HG03060 (cell line): ENCODE results near the gene LIF.

Source experiments
- ATAC-seq: cut with Tn5 transposase; IDR thresholded peaks from one replicate; pipeline ENCODE4 v1.9.1; 2021; ENCODE audit warnings: low read depth, moderate number of reproducible peaks; ENCODE audit not compliant: unreplicated experiment

Gene LIF

DNA sequence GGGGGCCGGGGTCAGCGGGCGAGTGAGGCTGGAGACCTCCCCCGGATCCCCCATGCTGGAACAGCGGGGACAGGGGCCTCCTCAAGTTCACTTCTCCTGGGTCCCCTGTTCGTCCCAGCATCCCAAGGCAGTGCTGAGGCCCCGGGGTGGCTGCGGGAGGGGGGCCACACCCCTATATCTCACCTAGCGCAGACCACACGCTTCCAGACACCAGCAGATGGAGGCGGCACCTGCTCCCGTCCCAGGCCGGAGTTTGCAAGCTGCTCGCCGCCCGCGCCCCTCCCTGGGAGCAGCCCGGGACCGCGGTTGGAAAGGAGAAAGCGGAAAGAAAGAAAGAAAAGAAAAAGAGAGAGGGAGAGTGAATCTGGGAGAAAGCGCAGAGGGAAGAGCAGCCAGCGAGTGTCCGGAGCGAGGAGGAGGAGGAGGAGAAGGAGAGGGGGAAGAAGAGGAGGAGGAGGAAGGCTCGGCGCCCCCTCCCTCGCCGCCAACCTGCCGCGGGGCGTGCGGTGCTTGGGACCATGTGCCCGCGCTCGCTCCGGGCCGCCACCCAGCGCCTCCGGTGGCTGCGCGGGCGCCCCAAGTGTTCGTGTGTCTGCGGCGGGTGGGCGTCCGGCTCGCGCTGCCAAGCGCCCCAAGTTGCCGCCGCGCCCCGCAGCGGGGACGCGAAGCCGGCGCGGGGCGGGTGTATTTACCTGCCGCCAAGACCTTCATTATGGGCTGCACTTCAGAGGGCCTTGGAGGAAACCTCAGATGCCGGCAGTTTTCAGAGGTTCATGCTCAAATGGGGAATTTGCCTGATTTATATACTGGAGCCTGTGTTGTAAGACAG, at the start of gene LIF:
Gene LIF, minus strand, starts transcription at position 775 of the 829 bp plus-strand sequence. Its CDS starts 64 bp downstream, at position 711.
- no peak for ATAC-seq

DNA sequence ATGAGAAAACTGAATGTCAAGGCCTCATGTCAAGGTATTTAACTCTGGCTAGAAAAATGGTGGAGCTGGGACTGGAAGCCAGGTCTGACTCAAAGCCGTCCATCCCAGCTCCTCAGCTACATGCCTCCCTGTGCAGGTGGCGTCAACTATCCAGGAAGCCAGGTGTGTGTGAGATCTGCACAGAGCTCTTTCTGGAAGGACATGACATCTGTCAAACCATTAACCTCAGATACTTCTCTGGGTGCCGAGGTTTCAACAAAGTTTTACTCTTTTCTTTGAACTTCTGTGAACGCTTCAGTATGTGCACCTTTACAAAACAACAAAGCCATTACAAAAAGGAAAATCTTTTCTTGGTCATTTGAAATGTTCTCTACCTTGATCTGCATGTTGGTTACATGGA, 49.8 kb upstream of the LIF start:
- no peak for ATAC-seq

DNA sequence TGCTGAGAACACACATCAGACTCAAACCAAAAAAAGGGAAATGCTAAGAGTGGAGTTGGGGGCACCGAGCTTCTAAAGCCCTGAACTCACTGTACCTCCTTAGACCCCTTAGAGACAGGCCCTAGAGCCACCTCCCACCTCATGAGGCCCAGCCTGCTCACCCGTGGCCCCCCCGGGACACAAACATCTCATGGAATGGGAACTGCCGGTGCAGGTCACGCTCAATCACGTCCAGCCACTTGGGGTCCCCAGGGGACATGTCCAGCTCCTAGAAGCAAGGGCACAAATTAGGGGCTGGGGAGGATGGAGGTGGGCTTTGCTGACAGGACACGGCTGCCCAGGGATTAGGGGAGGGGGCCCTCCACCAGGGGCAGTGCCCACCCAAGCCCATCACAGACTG, 49.0 kb upstream of the LIF start:
- no peak for ATAC-seq

DNA sequence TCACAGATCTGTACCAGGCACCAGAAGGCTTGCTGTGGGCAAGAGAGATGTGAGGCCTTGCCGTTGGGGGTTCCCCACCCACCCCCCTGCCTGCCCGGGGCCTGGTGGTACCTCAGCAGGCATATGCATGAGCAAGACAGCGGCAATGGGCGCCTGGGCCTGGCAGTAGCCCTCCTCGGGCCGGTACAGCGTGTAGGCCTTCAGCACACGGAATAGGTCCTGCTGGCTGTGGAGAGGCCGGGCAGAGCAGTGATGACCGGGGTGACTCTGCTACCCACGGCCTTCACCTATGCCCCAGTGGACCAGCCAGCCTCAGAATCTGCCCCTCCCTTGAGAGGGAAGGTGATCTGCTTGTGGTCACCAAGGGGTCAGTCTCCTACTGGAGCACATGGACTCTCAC, 48.3 kb upstream of the LIF start:
- ATAC-seq = no peak

DNA sequence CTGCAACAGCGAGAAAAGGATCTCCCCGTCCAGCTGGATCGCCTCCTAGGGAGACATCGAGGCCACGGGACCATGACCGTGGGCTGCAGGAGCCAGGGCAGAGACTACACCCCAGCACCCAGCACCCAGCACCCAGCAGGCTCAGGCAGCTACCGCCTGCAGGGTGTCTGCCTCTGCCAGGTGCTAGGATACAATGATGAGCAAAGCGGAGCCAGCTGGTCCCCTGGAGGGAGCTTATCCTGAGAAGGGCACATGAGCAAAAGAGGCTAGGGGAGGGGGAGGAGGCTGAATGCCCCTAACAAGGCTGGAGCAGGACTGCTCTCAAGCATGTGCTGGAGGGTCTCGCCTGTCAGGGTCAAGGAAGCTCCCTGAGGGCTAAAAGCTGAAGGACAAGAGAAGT, 47.5 kb upstream of the LIF start:
- no peak for ATAC-seq

DNA sequence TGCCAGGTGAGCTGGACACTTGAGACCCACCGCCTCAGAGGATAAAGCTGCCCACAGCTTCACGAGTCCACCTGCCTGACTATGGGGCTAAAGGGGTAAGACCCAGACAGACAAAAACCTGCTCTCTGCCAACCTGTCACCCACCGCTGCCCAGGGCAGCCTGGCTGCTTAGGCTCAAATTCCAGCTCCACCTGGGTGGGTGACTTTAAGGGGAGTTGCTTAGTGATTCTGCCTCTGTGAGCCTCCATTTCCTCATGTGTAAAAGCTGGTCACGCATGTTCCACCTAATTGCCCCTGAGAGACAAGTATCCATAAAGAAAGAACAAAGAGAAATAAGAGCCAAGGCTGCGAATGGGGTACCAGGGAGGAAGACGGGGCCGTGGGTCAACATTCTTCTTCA, 46.5 kb upstream of the LIF start:
- no peak for ATAC-seq

DNA sequence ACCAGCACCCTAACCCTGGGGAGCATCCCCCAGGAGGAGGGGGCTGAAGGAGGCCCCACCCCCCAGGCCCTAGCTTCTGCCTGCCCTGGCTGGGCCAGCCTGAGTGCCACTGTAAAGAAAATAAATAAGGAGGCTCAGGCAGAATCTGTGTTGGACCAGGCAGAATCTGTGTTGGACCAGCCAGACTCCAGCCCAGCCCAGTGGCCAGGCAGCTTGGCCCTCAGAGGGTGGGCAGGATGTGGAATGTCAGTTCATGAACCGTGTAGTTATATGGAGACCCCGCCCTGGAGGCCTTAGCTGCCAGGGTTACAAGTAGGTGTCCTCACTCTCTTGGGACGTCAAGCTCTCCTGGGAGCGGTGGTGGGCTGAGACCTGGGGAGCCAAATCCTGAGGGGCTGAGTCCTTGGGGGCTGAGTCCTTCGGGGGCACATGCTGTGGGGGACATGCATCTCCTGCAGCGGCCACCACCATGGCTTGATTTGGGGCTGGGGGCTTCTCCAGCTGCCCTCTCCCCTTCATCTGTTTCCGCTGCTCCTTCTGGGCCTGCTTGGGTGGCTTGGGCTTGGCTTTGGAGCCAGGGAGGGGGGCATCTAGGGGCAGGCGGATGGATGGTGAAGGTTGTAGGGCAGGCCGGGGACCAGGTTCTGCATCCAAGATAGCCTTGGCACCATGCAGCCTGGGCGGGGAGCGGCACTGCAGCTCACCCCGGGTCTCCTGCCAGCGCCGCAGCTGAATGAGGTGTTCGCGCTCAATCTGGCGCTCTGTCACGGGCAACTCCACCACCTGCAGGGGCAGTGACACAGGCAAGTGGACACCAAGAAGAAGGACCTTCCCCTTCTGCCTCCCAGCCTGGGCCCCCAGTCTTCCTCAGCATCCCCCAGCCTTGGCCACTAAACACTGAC, 45.8 kb upstream of the LIF start:
- ATAC-seq = no peak

DNA sequence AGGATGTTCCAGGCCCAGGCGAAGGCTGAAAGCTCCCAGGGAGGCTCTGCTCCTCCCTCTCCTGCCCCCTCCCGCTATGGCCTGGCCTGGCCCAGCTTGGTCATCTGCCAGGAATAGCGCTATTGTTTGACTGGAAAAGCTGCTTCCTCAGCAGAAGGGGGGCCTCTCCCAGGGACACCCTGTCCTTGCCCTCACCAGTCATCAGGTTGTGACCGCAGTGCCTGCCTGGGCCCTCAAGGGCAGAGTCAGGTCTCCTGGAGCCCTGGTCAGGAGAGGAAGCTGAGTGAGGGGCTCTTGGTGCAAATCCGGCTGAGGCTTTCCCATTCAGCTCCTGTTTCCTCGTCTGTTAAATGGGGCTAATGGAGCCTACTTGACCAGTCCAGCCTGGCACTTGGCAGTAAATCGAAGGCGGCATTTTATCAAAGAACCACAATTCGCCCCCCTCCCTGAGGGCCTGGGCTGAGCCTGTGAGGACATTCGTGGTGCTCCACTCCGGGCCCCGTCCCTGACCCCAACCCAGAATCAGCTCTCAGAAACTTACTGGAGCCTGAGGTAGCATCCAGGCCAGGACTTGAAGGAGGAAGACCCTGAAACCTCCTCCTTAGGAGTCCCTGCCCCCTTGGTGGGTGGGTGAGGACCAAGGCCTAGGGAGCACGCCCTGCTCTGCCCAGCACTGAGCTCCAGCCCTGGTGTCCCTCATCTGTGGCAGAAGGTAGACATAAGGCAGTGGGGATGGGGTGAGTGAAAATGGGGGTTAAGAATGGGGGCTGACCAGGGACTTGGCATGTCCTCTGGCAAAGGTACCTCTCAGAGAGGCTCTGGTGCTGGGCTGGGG, 44.7 kb upstream of the LIF start:
- no peak for ATAC-seq

DNA sequence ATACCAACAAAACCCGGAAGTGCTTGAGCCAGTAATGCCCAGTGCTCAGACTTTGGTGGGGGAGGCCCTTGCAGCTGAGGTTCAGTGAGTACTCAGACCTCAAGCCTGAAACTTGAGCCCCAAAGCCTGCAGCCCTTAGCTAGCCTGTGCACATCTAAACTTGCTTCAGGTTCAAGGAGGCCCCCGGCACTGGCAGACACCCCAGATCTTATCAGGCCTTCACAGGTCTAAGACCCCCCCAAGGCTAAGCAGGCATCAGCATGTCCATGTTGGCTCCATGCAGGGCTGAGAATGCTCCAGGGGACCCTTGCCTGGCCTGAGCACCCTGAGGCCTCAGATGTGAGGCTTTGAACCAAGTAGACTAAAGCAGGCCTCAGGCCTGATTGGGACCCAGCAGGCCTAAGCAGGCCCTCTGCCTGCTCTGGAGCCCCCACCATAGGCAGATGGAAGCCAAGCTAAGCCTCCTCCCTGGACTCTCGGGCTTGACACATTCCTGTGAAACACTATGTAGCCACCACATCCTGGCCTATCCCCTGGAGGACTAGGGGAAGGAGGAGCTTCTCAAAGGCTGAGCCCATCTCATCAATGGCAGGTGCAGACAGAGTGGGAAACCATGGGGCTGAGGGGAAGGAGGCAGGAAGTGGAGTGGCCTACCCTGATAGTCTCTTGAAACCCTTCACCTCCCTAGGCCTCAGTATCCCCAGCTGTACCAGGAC, 43.9 kb upstream of the LIF start:
- no peak for ATAC-seq

DNA sequence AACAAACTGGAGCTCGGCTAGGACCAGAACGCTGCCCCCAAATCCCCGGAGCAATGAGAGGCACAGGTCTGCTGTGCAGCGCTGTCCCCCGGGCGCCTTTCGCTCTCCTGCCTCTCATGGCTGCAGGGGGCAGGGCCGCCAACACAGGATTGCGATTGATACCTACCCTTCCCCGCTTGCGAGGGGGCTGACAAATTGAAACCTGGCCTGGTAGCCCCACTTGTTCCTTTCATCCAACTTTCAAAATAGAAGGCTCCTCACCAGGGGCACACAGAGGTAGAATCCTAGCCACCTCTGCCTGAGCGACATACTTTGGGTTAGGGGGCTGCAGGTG, 43.4 kb upstream of the LIF start:
- no peak for ATAC-seq

DNA sequence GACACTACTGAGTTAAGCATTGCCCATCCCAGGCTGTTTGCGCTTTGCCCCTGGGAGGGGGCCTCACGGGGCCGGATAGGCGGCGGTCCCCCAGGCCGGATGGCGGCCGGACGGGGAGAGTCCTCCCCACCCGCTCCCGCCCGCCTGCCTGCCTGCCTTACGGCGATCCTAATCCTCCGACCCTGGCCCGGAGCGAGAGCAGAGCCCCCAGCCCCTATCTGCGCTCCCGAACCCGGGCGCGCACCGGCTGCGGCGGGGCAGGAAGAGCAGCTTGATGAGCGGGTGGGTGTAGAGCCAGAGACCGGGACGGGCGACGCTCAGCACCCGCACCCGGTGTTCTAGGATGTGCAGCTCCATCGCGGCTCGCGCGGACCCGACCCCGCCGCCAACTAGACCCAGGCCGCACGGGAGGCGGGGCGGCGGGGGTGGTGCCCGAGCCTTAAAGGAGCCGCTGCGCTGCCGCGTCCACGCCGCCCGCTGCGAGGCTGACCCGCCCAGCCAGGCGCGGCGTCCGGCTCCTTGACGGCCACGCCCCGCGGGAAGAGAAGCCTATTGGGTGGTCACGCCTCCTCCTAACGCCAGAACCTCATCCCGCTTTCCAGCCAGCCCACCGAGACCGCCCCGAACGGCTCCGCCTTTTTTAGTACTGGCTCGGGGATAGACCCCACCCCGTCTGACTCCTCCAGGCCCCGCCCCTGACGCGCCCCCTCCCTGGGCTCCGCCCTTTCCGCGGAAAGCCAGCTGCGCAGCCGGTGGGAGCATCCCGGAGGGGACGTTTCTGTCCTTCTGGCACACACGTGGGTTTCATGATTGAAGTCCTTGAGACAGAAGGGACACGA, 42.8 kb upstream of the LIF start, which contains the start of gene CASTOR1:
Gene CASTOR1, minus strand, starts transcription at position 365 of the 839 bp plus-strand sequence. Its CDS starts 8 bp downstream, at position 357.
- ATAC-seq = peak; percentile 40

DNA sequence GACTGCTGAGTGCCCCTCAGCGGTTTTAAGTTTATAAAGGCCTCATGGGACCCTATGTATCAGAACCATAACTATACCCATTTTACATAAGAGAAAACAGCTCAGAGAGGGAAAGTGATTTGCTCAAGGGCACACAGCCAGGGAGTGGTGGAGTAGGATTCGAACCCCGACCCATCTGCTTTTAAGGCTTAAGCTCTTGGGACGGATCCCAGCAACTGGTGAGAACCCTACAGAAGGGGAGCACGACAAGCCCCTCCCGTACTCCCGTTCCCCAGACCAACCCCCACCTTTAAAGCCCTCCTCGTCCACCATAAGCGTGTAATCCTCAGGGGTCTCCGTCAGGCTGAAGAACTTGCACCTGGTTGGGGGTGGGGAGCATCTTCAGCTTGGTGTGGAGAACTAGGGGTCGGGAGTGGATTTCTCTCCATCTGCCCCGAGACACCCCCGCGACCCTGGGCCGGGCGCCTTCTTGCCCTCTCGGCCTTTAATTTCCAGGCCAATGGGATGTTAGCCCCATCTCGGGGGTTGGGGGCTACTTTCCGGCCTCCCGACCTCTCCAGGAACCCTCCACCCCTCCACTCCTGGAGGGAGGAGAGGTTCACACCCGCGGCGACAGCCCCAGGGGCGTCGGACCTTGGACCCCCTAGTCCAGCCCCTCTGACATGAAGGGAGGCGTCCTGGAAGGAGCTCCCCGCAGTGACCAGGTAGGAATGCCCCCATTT, 42.0 kb upstream of the LIF start:
- no peak for ATAC-seq

DNA sequence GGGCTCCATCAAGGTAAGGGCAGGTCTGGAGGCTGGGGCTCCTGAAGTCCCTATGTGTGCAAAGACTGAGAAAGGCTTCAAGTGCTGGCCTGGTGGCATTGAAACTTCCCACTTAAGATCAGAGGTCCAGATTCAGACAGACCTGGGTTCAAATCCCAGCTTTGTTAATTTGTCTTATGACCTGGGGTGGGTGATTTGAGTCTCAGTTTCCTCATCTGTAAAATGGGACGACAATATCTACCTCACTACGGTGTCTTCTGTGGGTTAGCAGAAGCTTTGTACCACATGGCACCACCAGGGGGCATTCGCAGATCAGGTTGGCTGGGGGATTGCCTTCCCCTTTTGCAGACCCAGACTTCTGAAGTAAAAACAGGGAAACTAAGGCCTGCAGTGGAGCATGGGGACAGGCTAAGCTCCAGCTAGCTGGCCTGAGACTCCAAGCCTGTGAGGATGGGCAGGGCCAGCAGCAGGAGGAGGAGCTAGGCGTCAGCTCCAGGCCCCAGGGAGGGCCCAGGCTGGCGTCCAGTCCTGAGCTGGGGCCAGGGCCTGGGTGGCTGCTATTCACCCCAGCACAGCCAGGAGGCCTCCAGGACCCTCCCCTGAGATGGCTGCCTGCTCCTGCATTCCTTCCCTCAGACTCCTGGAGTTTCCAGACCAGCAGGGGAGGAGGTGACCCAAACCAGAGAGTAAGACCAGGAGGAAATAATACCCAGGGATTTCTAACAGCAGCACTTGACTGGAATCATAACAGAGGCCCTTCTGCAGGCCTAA, 41.3 kb upstream of the LIF start:
- ATAC-seq = no peak

DNA sequence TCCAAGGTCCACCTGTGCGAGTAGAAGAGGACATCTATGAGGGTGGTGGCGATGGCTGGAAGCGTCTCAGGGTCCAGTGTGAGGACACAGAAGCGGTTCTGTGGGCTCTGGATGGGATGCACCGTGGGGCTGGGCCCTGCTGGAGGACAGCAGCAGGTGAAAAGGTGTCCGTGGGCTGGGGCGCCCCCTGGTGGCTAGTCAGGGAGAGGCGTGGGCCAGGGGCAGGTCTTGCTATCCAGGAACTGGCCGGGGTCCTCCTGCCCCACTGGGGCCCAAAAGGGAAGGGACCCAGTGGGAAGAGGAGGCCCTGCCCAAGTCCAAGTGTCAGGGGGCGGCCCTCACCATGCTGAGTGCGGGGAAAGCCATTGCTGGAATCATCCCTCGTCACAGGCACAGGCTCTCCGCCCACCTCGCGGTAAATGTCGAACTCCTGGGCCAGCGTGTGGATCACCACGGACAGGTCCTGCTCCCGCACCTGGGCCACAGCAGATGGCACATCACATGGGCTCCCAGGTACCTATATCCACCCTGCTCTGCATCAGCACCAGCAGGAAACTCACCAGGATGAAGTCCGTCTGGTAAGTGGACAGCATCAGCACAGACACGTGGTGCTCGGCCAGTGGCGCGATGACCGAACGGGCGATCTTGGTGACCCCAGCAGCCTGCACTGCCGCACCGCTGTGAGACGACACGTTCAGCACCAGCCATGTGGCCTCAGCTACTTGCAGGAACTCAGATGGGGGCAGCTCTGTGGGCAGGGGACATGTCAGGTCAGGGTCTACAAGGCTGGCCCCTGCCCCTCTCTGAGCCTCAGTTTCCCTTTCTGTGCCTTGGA, 40.5 kb upstream of the LIF start:
- no peak for ATAC-seq

DNA sequence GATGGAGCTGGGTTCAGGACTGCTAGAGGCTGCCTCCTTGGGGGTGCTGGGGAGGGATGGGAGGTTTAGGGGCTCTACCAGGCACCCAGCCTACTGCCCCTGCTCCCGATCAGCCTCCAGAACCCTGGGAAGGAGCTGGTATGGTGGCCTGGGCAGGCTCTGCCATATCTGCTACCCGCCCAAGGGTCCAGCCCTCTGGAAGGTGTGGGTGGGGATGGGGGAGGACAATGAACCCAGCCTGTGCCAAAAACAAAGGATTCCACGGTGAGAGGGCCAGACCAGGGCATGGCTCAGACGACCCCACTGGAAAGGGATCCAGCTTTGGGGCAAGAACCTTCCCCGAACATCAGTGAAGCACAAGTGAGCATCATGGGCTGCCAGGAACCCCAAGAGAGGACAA, 39.8 kb upstream of the LIF start:
- ATAC-seq = no peak

DNA sequence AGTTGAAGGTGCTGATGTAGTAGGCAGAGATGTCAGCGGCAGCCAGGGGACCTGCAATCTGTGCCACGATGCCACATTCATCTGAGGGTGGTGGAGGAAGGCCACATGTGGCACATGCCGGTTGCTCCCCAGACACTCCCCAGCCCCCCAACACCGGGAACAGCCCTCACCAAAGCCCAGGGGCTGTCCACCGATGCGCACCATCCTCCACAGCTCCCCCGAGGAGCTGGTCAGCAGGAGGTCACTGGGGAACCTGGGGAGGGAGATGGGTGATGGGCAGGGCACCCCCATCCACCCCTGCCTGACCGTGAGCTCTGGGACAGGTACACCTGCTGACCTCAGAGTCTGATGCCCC, 39.3 kb upstream of the LIF start:
- no peak for ATAC-seq

DNA sequence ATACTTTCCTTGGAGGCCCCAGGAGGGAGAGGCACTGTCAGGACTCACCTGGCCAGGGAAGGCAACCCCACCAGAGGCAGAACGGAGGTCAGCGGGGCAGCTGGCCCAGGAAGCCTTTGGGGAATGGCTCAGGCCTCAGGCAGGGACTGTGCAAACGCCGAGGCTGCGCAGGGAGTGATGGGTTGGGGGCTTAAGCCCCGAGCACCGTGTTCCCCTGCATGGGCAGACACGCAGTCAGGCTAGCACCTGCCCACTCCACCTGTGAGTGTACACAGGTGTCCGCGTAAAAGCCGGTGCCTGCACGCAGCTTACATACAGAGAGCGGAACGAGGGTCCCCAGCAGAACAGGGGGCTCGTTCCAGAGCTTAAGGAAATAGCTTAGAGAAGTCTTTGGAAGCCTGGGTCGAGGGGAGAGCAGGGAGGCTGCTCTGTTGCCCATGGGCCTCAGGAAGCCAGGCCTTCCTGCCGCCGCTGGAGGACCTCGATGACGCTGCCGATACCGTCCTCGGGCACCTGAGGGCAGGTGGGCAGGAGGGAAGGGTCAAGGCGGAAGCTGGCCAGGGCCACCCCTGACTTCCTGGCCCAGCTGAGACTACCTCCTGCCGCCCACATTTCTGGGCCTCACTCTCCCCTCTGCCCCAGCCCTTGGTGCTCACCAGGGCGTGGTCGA, 38.8 kb upstream of the LIF start:
- no peak for ATAC-seq
